ENCODE results near the gene PGAM4.

GRCh38 chrX:77937291-77937690 lies 32.1 kb downstream of the PGAM4 start:
- TF ChIP-seq POLR2A (IDR thresholded peaks at IDR 0.05) (no peak), CTCF (IDR thresholded peaks at IDR 0.05 in 4 of 5, conservative IDR thresholded peaks at IDR 0.05 in 1 of 5) (no peak)

Data from gastrocnemius medialis (tissue), 4 donors.